Kidney epithelial cell (primary cell): ENCODE results near the gene HINT2. TPM values are rescaled to one million over a fixed set of nuclear protein-coding genes. Genes with fewer than 3 reads are reported as not detected.

Experiments
- DNase-seq: peaks from one replicate; pipeline ENCODE4 v3.0.0-alpha.2; 2010; ENCODE audit warnings: low read depth
- H3K27me3 ChIP-seq: 2 replicates; pipeline ENCODE4 v1.6.0; 2011; ENCODE audit warnings: low read length; ENCODE audit not compliant: control insufficient read depth, insufficient read depth
- H3K36me3 ChIP-seq: 2 replicates; pipeline ENCODE4 v1.5.1; 2011; ENCODE audit warnings: low read length; ENCODE audit not compliant: control insufficient read depth, insufficient read depth
- H3K4me3 ChIP-seq: 2 replicates; pipeline ENCODE4 v1.5.1; 2011; ENCODE audit warnings: low read depth, mild to moderate bottlenecking, control low read depth, low read length
- total RNA-seq: library from RNA; depleted of rRNA; stranded (reverse); fragments of >200 nt; gene quantifications from 2 replicates; pipeline ENCODE4 v1.2.3, GENCODE V29; 2015
- TF ChIP-seq, protein P1 (sequence below): IDR thresholded peaks from 2 replicates; pipeline ENCODE4 v1.5.1; 2011; ENCODE audit warnings: mild to moderate bottlenecking, moderate library complexity, low read length, control low read depth, inconsistent platforms; ENCODE audit not compliant: insufficient read depth, poor library complexity, severe bottlenecking

Gene HINT2
- total RNA-seq = 46.1 and 54.9 TPM in 2 replicates

DNA sequence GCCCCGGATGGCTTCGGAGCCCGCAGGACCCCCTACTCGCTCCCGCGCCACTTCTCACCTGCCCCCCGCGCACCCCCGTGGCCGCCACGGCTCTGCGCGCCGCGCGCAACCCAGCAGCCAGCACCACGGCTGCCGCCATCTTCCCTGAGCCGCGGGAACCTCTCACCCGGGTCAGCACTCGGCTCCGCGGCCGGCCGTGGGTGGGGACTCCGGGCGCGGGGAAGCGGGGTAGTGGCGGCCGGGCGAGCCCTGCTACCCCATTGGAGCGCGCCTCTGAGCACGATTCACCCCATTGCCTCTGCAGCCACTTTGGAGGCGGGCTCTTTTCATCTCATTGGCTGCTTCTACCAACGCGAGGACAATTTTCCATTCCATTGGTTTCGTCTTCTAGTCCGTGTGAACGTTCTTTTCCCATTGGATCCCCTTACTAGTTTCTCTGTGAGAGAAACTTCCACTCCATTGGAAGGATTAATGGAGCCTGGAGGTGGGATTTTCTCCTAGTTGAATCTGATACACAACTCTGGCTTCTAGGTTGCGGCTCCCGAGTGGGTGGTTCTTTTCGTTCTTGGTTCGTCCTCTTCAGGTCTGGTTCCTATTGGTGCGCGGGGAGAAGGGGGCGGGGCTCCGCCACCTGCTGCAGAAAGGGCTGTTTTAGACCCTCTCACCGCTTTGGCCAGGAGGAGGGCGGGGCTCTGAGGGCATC, at the start of gene HINT2:
Gene HINT2 (minus strand): TSS at position 202 of the 703 bp plus-strand sequence. CDS start 63 bp downstream, at position 139.
- TF ChIP-seq, protein P1, sequence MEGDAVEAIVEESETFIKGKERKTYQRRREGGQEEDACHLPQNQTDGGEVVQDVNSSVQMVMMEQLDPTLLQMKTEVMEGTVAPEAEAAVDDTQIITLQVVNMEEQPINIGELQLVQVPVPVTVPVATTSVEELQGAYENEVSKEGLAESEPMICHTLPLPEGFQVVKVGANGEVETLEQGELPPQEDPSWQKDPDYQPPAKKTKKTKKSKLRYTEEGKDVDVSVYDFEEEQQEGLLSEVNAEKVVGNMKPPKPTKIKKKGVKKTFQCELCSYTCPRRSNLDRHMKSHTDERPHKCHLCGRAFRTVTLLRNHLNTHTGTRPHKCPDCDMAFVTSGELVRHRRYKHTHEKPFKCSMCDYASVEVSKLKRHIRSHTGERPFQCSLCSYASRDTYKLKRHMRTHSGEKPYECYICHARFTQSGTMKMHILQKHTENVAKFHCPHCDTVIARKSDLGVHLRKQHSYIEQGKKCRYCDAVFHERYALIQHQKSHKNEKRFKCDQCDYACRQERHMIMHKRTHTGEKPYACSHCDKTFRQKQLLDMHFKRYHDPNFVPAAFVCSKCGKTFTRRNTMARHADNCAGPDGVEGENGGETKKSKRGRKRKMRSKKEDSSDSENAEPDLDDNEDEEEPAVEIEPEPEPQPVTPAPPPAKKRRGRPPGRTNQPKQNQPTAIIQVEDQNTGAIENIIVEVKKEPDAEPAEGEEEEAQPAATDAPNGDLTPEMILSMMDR = no peak
- H3K27me3 ChIP-seq = no peaks in the 10 kb centered on the region
- H3K36me3 ChIP-seq = no peaks in the 10 kb centered on the region
- H3K4me3 ChIP-seq = peak within 1 kb of the TSS; percentile 95
- DNase-seq = peak; percentile 91

DNA sequence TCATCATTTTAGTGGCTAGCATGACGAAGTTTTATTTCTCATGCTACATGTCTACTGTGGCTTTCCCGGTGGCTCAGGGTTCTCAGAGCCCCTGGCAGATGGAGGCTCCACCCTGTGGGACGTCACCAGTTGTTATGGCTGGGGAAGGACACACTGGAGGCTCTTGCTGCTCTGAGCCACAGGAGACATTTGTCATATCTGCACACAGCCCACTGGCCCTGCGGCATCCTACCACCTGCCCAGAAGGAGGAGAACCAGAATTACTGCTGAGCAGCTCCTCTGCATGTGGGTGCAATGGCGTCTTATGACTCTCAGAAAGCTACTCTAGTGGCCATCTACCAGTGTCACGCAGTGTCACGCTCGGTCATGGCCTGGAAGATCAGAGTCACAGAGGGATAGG, 48.7 kb upstream of the HINT2 start:
- TF ChIP-seq, protein P1 = no peak
- peaks cover 27% of the 10 kb centered on the region for H3K27me3 ChIP-seq
- no peaks in the 10 kb centered on the region for H3K36me3 ChIP-seq
- no peak overlapping the region for H3K4me3 ChIP-seq
- DNase-seq = no peak

DNA sequence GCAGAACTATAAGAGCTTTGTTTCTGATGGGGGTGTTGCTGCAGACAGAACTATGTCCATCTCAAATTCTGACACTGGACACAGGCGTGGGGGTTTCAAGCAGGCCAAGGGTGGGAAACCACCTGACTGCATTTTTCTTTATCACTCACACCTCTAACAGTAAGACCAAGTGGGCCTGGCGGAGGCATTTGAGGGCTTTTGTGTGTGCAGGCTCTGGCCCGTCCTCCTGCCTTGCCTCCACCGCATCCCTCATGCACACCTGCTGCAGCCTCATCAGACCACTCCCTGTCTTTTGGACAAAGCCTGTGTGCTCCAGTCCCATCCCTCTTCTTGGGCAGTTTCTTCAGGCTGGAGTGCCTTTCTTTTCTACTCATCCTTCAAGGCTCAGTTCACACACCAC, 47.5 kb upstream of the HINT2 start:
- H3K27me3 ChIP-seq = peaks cover 27% of the 10 kb centered on the region
- no peaks in the 10 kb centered on the region for H3K36me3 ChIP-seq
- no peak overlapping the region for H3K4me3 ChIP-seq
- no peak for DNase-seq
- TF ChIP-seq, protein P1 = no peak

DNA sequence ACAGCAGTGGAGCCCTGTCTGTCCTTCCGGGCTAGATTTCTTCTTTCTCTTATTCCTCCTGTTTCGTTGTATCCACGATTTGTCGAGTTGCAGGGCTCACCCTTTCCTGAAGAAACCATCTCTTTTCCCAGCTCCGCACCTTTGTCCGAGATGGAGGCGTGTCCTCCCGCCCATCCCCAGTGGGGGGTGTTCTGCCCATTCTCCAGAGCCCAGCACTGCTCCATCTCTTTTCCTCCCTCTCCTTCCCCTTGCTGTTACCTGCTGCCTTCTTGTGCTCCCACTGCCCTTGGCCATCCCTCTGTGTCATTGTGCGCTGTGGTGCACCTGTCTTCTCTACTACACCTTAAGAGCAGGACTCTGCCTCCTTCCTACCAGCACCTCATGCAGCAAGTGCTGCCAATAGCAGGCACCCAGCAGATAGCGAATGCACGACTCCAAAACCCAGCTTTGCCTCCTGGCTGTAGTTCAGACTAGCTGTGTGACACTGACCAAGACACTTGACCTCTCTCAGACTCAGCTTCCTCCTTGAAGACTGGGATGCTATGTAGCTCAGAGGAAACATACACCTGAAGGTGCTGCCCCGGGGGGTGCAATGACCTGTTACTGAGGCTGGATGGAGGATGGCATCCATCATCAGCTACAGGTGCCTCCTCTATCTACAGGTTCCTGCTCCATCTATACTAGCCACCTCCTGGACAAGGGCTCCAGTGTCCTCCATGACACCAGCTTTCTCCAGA, 46.5 kb upstream of the HINT2 start:
- Histone ChIP-seq H3K4me3 (no peak overlapping the region), H3K27me3 (peaks cover 27% of the 10 kb centered on the region)
- TF ChIP-seq, protein P1 = no peak

DNA sequence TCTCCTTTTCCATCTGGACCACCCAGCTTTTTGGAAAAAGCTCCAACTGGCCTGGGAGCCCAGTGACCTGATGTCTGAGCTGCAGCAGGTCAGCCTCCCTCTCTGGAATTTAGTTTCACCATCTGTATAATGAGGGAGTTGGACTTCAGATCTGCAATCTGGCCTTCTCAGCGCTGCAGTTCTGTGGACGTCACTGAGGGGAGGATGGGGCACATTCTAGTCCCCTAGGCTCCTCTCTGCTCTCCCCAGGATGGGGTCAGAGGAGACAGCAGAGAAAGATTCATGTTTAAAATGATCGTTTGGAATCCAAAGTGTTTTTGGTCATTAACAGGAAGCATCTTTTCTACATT, 45.1 kb upstream of the HINT2 start:
- no peak for DNase-seq
- Histone ChIP-seq H3K4me3 (no peak overlapping the region), H3K27me3 (peaks cover 31% of the 10 kb centered on the region), H3K36me3 (no peaks in the 10 kb centered on the region)
- TF ChIP-seq, protein P1 = no peak

More for the DNA sequence above, 46.5 kb upstream of the HINT2 start:
- no peak for DNase-seq
- no peaks in the 10 kb centered on the region for H3K36me3 ChIP-seq
